H4 (cell line): Measurements from ENCODE around the gene IDI1. TPM values are rescaled to one million over a fixed set of nuclear protein-coding genes. Genes with fewer than 3 reads are reported as not detected.
"Not testable (repeated sequence)": the region's sequence is repeated elsewhere in the genome, so short reads cannot be mapped to it uniquely, and the experiment has no call there.

Experiments
- DNase-seq: peaks from one replicate; pipeline ENCODE4 v3.0.0-alpha.2; 2015; ENCODE audit warnings: low spot score
- total RNA-seq: library from RNA; depleted of rRNA; stranded (reverse); fragments of >200 nt; shearing (Covaris generic); gene quantifications from 2 replicates; pipeline ENCODE4 v1.2.3, GENCODE V29; 2014

The IDI1 gene
- total RNA-seq, 1 experiment from 2014 or later, result 96.9 TPM

- no peak for DNase-seq
Measured at GRCh38 chr10:1034758-1035157, 14.2 kb downstream of the IDI1 start.

GRCh38 chr10:1033601-1034000 lies 15.3 kb downstream of the IDI1 start:
- DNase-seq, result no peak

- DNase-seq, result no peak
Measured at GRCh38 chr10:1029838-1030237, 19.1 kb downstream of the IDI1 start.

GRCh38 chr10:1026578-1026977 lies 22.3 kb downstream of the IDI1 start:
- no peak for DNase-seq

- DNase-seq, result no peak
Measured at GRCh38 chr10:1025683-1026082, 23.2 kb downstream of the IDI1 start, which contains the start of gene IDI2. Gene IDI2 (minus strand): TSS chr10:1025859. CDS start chr10:1024723, 1,136 bp downstream.

- no peak for DNase-seq
Measured at GRCh38 chr10:1024103-1024502, 24.8 kb downstream of the IDI1 start.

- no peak for DNase-seq
Measured at GRCh38 chr10:1022413-1022812, 26.5 kb downstream of the IDI1 start.

GRCh38 chr10:1020958-1021357 lies 28.0 kb downstream of the IDI1 start:
- no peak for DNase-seq

DNA sequence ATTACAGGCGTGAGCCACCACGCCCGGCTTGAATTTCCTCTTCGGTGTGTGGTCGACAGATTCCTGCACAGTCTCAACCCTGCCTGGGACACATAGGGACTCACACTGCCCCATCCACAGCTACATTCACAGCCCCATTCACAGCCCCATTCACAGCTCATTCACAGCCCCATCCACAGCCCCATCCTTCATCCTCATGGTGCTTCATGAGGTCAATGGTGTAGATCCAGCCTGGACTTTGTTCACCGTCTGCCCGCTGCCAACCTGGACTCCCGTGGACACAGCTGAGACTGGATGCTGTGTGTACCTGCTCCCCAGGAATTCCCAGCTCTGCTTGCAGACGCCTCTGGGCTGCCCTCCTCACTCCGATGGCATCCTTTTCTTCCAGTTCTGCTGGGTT lies 28.5 kb downstream of the IDI1 start:
- no peak for DNase-seq

- DNase-seq, result no peak
Measured at GRCh38 chr10:1019362-1019761, 29.6 kb downstream of the IDI1 start.

GRCh38 chr10:1015688-1016087 lies 33.2 kb downstream of the IDI1 start:
- DNase-seq, result no peak

- DNase-seq, result no peak
Measured at GRCh38 chr10:1011696-1012095, 37.2 kb downstream of the IDI1 start.

DNA sequence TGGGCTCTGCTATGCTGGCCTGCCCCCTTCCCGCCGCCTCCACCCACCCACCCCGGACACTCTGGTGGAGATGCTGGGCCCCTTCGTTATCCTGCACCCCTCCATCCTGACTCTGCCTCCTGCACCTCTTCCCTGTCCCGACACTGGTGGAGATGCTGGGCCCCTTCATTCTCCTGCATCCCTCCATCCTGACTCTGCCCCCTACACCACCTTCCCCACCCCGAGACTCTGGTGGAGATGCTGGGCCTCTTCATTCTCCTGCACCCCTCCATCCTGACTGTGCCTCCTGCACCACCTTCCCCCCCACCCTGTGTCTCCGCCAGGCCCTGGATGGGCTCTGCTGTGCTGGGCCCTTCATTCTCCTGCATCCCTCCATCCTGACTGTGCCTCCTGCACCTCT lies 38.2 kb downstream of the IDI1 start:
- DNase-seq, result no peak

DNA sequence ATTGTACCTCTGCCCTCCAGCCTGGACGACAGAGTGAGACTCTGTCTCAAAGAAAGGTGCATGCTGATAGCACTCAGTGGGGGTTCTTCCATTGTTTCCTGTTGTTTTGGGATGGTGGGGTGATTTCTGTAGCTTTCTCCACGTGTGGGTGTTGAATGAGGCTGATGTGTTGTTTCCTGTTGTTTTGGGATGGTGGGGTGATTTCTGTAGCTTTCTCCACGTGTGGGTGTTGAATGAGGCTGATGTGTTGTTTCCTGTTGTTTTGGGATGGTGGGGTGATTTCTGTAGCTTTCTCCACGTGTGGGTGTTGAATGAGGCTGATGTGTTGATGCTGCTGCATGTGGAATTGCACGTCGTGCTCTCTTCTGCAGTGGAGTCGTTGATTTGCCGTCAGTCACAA lies 39.0 kb downstream of the IDI1 start:
- DNase-seq, result not testable (repeated sequence)

GRCh38 chr10:1009071-1009494 lies 39.8 kb downstream of the IDI1 start:
- DNase-seq, result no peak

DNA sequence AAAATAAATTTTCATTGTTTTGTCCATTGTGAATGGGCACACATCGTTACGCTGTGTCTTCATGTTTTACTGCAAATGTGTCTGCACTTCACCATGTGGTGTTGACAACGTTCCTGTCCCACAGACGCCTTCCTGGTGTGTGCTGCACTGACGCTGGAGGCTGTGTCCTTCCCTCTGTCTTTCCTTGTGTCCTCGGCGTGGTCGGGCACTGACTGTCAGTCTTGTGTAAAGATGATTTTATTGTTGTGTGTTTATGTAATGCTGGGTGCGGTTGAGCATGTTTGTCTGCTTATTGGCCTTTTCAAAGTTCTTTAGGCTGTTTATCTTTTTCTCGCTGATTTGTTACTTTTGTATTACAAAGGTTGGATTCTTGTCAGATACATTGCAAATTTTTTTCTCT lies 41.3 kb downstream of the IDI1 start:
- no peak for DNase-seq

DNA sequence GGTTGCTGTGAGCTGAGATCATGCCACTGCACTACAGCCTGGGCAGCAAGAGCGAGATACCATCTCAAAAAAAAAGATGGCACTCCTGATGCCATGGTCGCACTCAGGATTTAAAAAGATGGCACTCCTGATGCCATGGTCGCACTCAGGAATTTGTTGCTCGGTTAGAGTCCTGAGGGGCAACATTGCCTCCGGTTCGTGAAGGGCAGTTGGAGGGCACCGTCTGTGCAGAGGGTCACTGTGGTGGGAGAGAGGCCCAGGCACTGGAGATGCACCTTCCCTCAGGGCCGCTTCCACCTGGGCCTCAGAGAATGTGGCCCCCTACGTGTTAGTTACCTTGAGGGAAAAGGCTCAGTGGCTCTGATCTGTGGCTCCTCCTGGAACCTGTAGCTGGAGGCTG lies 42.3 kb downstream of the IDI1 start:
- no peak for DNase-seq

DNA sequence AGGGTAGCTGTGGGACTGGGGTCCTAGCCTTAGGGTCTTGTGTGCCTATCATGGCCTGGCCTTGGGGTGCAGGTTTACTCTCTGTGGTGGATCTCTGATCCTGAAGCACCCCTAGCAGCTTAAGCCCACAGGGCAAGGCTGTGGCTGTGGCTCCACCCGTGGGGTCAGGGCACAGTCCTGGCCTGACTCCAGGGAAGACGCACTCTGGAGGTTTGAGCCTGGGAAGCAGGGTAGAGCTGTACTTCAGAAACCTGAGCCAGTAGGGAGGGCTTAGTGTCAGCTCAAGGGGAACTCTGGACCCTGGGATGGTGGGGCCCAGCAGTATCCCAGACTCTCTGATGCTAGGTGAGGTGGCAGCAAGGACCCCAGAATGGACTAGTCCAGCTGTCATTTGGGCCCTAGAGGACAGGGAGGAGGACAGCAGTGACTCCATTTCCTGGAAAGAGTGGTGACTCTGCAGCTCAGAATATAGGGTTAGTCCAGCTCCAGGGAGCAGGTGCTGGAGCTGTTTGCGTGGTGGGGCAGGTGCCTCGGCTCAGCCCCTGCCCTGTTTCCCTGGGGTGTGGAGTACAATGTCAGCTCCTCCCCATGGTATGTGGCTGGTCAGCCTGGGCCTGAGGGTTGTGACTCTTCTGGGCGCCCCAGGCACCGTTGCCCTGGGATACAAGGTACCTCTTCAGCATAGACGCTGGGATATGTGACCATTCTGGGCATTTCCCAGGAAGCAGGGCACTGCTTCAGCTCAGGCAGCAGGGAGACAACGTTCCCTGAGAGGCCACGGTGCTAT lies 44.8 kb downstream of the IDI1 start:
- no peak for DNase-seq

GRCh38 chr10:1002425-1003006 lies 46.4 kb downstream of the IDI1 start:
- DNase-seq, result no peak

- DNase-seq, result no peak
Measured at GRCh38 chr10:997266-998022, 51.5 kb downstream of the IDI1 start.

DNA sequence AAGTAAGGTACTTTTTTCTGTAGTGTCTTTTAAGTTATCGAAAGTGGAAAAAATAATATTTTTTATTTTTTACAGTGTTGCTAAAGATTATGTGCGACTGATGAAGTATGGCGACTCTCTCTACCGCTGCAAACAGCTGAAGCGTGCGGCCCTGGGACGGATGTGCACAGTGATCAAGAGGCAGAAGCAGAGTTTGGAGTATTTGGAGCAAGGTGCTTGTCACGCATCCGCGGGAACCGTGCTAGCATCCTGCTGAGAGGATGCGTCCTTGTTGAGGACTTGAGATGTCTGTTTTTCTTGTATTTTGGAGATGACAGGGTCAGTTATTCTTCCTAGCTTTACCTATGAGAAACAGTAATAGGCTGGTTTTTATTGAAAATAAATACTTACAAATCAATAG lies 52.9 kb downstream of the IDI1 start:
- DNase-seq, result no peak

DNA sequence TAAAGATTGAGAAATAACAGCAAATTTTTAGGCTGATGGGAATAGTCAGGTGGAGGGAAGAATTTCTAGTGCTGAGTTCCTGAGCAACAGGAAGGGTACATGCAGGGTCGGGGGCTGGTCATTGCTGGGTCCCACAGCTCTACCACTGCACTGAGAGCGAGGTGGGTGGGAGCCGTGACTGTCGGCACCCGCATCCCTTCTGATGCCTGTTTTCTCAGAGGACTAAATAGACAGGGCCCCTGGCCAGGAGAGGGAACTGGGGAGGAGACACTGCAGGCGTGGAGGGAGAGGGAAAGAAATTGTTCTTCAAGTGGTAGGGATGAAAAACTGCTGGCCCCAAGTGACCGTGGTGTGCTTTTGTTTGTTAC lies 53.4 kb downstream of the IDI1 start:
- DNase-seq, result no peak
